ENCODE results near the gene ZNF419.

GRCh38 chr19:57452307-57452706, 35.2 kb upstream of the ZNF419 start:
- TF ChIP-seq POLR2A (IDR thresholded peaks at IDR 0.05; ENCODE audit: low read length) (no peak), GATA1 (IDR thresholded peaks at IDR 0.05; ENCODE audit: low read depth, low read length) (no peak)

Data from erythroblast (primary cell).